Right ventricle myocardium inferior (tissue), 1 donor: ENCODE results near the gene GALNT9. TPM values are rescaled to one million over a fixed set of nuclear protein-coding genes. Genes with fewer than 3 reads are reported as not detected.

Experiments
- ATAC-seq: fragments of 200-7000 bp; cut with Tn5 transposase; one replicate; pipeline ENCODE4 v1.9.1; 2020; ENCODE audit warnings: mild to moderate bottlenecking, moderate library complexity
- DNase-seq: peaks from one replicate; pipeline ENCODE4 v3.0.0; 2021; ENCODE audit errors: missing footprints
- intact Hi-C: fragments of 100-400 bp; cut with DNase I; formaldehyde crosslinking; loops from one replicate; pipeline ENCODE4 v1.11.0; 2022
- total RNA-seq: library from RNA; stranded (reverse); fragmentation: NEBNext Ultra II Directional; extraction: Animal tissue kit (Norgen Biotek cat#: 25700); gene quantifications from one replicate; pipeline ENCODE4 v1.2.1, GENCODE V29; 2021
- donor health status: DM: no; HTN: yes; CAD: no; lungs with severe emphysema.

GALNT9 gene
- total RNA-seq, 1 donor from 2014 or later = not detected

DNA sequence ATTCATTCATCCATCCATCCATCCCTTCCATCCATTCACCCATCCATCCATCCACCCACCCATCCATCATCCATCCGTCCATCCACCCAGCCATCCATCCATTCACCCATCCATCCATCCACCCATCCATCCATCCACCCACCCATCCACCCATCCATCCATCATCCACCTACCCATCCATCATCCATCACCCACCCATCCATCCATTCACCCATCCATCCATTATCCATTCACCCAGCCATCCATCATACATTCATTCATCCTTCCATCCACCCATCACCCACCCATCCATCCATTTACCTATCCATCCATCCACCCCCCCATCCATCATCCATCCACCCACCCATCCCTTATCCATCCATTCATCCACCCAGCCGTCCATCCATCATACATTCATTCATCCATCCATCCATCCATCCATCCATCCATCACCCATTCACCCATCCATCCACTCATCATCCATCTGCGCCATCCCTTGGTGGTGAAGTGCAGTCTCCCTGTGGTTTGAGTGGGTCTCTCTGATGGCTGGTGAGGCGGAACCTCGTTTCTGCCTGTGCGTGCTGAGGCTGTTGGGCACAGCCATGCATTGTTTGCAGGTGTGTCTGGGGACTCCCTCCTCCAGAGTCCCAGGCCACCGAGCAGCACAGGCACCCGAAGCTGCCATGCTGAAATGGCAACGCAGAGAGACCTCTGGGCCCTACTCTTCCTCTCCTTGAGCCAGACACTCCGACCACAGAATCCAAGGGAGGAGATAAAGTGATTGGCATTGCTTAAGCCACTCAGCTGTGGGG, 162.4 kb downstream of the GALNT9 start:
- ATAC-seq (no peak), DNase-seq (no peak)
- intact Hi-C loops = no loop called here

DNA sequence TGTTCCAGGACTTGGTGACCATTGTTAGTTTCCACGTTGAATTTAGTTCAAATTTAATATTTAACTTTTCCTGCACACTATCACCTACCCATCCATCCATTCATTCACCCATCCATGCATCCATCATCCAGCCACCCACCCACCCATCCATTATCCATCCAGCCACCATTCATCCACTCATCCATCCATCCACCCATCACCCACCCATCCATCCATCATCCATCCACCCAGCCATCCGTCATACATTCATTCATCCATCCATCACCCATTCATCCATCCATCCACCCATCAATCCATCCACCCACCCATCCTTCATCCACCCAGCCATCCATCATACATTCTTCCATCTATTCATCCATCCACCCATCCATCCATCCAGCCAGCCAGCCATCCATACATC, 163.3 kb downstream of the GALNT9 start:
- intact Hi-C loops = no loop called here

GRCh38 chr12:132165584-132165983, 163.8 kb downstream of the GALNT9 start:
- DNase-seq = no peak
- intact Hi-C loops = no loop called here
- no peak for ATAC-seq

More for the DNA sequence above, 163.3 kb downstream of the GALNT9 start:
- DNase-seq (no peak), ATAC-seq (no peak)

- no peak for DNase-seq
- intact Hi-C loops = no loop called here
Observed at GRCh38 chr12:132164426-132164825, 165.0 kb downstream of the GALNT9 start.

DNA sequence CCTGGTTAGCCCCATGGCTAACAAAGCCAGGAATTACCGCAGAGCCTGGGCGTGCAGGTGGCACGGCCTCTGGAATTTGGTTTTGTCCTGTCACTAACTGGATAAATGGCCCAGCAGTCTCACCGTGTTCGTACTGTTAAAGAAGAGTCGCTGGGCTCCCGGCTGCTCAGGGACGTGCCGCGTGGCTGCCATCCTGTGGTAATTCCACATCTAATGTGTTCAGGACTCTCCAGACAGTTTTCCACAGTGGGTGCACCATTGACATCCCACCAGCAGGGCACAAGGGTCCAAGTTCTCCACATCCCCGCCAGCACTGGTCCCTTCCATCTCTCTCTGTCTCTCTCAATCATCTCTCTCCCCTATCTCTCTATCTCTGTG, 165.5 kb downstream of the GALNT9 start:
- DNase-seq (peak; percentile 61), ATAC-seq (no peak)
- intact Hi-C loops = no loop called here

More at GRCh38 chr12:132164426-132164825, 165.0 kb downstream of the GALNT9 start:
- ATAC-seq = no peak

DNA sequence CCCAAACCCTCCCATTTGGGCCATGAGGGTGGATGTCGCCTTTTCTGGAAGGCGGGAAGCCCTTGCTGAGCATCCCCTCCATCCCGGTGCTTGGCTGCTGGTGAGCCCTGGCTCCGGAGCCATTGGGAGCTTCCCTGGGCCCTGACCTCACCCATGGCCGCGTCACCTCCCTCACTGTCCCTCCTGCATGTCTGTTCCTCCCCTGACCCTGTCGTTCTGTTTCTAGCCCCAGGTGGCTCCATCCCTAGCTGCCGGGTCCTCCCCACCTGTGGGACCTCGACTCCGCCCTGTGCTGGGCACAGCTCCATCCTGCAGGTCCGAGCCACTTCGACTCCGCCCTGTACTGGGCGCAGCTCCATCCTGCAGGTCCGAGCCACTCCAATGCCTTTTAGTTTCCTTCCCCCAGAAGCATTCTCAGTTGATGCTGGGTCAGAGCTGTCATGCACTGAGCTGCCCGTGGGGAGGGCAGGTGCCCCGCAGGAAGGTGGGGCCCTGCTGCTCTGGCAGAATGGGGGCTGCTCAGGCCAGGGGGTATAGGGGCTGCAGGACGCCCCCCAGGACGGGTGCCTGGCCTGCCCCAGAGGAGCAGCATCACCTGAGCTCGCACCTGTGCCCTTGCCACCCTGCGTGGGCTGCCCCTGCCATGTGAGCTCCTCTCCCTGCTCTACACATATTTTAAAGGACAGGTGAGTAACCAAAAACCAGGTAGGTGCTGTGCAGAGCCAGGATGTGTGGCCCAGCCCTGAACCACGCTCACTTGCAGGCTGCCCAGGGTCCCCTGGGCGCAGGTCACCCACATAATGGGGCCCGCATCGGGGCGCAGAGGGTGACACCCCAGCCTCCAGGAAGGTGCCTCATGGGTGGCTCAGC, 166.1 kb downstream of the GALNT9 start:
- peak; percentile 64 for DNase-seq
- ATAC-seq = peak; percentile 15
- intact Hi-C loops = no loop called here

- DNase-seq (peak; percentile 70), ATAC-seq (peak; percentile 27)
- intact Hi-C loops = no loop called here
Observed at GRCh38 chr12:132162508-132163031, 166.8 kb downstream of the GALNT9 start.

GRCh38 chr12:132161796-132162507, 167.4 kb downstream of the GALNT9 start:
- DNase-seq (no peak), ATAC-seq (no peak)
- intact Hi-C loops = no loop called here

DNA sequence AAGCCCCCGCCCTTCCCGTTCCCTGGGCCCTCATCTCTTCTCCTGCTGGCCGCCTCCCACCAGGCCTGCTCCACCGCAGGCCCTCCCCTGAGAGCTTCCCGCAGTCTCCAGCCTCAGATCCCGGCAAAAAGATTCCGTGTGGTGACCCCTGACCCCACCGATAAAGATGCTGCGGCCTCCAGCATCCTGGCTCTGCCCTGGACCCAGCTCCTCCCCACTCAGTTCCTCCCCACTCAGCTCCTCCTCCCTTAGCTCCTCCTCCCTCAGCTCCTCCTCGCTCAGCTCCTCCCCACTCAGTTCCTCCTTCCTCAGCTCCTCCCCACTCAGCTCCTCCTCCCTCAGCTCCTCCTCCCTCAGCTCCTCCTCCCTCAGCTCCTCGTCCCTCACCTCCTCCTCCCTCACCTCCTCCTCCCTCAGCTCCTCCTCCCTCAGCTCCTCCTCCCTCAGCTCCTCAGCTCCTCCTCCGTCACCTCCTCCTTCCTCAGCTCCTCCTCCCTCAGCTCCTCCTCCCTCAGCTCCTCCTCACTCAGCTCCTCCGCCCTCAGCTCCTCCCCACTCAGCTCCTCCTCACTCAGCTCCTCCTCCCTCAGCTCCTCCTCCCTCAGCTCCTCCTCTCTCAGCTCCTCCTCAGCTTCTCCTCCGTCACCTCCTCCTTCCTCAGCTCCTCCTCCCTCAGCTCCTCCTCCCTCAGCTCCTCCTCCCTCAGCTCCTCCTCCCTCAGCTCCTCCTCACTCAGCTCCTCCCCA, 168.2 kb downstream of the GALNT9 start:
- DNase-seq (no peak), ATAC-seq (no peak)
- intact Hi-C loops = no loop called here

GRCh38 chr12:132160601-132161035, 168.8 kb downstream of the GALNT9 start:
- intact Hi-C loops = no loop called here
- ATAC-seq (no peak), DNase-seq (no peak)

- peak; percentile 66 for DNase-seq
- intact Hi-C loops = no loop called here
- ATAC-seq = no peak
Observed at GRCh38 chr12:132160016-132160415, 169.4 kb downstream of the GALNT9 start.

- intact Hi-C loops = loop anchor here (10.0 kb wide), 1 partner anchor 455 kb away; the partner anchor contains the start of genes LRCOL1 and P2RX2
- DNase-seq = peak; percentile 47
- no peak for ATAC-seq
Observed at GRCh38 chr12:132159555-132160003, 169.8 kb downstream of the GALNT9 start.

- intact Hi-C loops = loop anchor here (10.0 kb wide), 1 partner anchor 456 kb away; the partner anchor contains the start of genes LRCOL1 and P2RX2
- no peak for ATAC-seq
- peak; percentile 53 for DNase-seq
Observed at GRCh38 chr12:132158677-132159554, 170.5 kb downstream of the GALNT9 start.

- no peak for ATAC-seq
- intact Hi-C loops = loop anchor here (10.0 kb wide), 1 partner anchor 457 kb away; the partner anchor contains the start of genes LRCOL1 and P2RX2
- no peak for DNase-seq
Observed at GRCh38 chr12:132157733-132158409, 171.5 kb downstream of the GALNT9 start.

DNA sequence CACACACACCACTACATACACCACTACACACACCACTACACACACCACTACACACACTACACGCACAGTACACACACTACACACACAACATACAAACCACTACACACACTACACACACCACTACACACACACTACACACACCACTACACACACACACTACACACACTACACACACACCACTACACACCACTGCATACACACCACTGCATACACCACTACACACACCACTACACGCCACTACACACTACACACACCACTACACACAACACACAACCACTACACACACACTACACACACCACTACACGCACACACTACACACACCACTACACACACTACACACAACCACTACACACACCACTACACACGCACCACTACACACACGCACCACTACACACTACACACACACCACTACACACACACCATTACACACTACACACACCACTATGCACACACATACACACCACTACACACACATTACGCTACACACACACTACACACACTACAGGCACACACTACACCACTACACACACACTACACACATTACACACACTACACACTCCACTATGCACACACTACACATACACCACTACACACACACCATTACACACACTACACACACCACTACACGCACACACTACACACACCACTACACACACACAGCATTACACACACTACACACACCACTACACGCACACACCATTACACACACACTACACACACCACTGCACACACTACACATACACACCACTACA, 172.6 kb downstream of the GALNT9 start:
- DNase-seq (no peak), ATAC-seq (no peak)
- intact Hi-C loops = loop anchor here (10.0 kb wide), 1 partner anchor 458 kb away; the partner anchor contains the start of genes LRCOL1 and P2RX2
